Gastroesophageal sphincter (tissue), 3 donors: Measurements from ENCODE around the gene GARIN5A.

ENCODE experiments used
- POLR2A ChIP-seq, 2 donors: fragments of 450-650 bp; IDR thresholded peaks; one replicate each; pipeline ENCODE4 v1.6.1; 2017; ENCODE audit warnings: antibody characterized with exemption in 2 of 2, mild to moderate bottlenecking in 2 of 2, moderate library complexity in 1 of 2
- POLR2AphosphoS5 ChIP-seq: sonication (generic); formaldehyde crosslinking; IDR thresholded peaks from one replicate; pipeline ENCODE4 v1.6.1; 2017; ENCODE audit warnings: antibody characterized with exemption
- TF ChIP-seq, protein P1 (sequence below), 4 experiments: fragments of 200-600 bp in 2 of 4; fragments of 450-650 bp in 2 of 4; sonication (generic) in 1 of 4; IDR thresholded peaks; one replicate each; pipeline ENCODE4 v1.5.1; 2017 to 2019; ENCODE audit warnings: antibody characterized with exemption in 4 of 4, mild to moderate bottlenecking in 2 of 4, moderate library complexity in 2 of 4

GRCh38 chr19:50451223-50451534 is 25.5 kb downstream of the GARIN5A start:
- TF ChIP-seq, protein P1, sequence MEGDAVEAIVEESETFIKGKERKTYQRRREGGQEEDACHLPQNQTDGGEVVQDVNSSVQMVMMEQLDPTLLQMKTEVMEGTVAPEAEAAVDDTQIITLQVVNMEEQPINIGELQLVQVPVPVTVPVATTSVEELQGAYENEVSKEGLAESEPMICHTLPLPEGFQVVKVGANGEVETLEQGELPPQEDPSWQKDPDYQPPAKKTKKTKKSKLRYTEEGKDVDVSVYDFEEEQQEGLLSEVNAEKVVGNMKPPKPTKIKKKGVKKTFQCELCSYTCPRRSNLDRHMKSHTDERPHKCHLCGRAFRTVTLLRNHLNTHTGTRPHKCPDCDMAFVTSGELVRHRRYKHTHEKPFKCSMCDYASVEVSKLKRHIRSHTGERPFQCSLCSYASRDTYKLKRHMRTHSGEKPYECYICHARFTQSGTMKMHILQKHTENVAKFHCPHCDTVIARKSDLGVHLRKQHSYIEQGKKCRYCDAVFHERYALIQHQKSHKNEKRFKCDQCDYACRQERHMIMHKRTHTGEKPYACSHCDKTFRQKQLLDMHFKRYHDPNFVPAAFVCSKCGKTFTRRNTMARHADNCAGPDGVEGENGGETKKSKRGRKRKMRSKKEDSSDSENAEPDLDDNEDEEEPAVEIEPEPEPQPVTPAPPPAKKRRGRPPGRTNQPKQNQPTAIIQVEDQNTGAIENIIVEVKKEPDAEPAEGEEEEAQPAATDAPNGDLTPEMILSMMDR (IDR thresholded peaks at IDR 0.05): no peak
- TF ChIP-seq POLR2AphosphoS5: no peak
- no peak for TF ChIP-seq POLR2A (IDR thresholded peaks at IDR 0.05)
